GM21737 (cell line): ENCODE data around the gene WDR74.
A peak's percentile ranks its signal among the peaks of the same experiment; 100 is the strongest.
"Not testable (repeated sequence)": the region's sequence is repeated elsewhere in the genome, so short reads cannot be mapped to it uniquely, and the experiment has no call there.

ENCODE experiments used
- ATAC-seq: cut with Tn5 transposase; IDR thresholded peaks from one replicate; pipeline ENCODE4 v1.9.1; 2021; ENCODE audit warnings: mild to moderate bottlenecking, moderate library complexity; ENCODE audit not compliant: unreplicated experiment

The WDR74 gene

DNA sequence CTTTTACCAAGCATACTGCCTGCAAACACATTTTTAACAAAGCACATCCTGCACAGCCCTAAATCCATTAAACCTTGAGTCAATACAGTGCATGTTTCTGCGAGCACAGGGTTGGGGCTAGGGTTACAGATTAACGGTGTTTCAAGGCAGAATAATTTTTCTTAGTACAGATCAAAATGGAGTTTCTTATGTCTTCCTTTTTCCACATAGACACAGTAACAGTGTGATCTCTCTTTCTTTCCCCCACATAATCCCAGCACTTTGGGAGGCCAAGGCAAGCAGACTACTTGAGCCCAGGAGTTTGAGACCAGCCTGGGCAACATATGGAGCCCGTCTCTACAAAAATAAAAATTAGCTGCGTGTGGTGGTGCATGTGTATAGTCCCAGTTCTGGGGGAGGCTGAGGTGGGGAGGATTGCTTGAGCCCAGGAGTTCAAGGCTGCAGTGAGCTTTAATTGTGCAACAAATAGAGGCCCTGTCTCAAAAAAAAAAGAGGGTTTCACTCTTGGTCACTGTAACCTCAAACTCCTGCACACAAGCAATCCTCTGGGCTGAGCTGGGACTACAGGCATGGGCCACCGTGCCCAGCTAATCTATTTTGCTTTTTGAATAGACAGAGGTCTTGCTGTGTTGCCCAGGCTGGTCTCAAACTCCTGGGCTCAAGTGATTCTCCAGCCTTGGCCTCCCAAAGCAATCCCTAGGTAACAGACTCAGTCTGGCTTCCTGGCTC is 21.6 kb upstream of the WDR74 start:
- no peak for ATAC-seq

- ATAC-seq = not testable (repeated sequence)
Measured at GRCh38 chr11:62859281-62859703, 19.9 kb upstream of the WDR74 start.

DNA sequence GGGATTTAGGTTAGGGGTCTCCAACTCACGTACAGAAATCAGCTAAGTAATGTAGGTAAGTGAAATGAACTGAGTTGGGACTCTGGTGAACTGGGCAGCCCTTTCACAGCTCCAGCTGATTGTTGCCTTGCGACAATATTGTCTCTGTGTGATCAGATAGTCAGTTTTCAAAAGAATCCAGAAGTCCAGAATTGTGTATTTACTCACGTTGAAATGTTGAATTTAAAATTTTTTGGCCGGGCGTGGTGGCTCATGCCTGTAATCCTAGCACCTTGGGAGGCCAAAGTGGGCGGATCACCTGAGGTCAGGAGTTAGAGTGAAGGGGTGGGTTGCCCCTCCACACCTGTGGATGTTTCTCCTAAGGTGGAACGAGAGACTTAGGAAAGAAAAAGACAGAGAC is 18.8 kb upstream of the WDR74 start:
- ATAC-seq = no peak

- ATAC-seq = no peak
Measured at GRCh38 chr11:62857541-62857982, 18.2 kb upstream of the WDR74 start.

DNA sequence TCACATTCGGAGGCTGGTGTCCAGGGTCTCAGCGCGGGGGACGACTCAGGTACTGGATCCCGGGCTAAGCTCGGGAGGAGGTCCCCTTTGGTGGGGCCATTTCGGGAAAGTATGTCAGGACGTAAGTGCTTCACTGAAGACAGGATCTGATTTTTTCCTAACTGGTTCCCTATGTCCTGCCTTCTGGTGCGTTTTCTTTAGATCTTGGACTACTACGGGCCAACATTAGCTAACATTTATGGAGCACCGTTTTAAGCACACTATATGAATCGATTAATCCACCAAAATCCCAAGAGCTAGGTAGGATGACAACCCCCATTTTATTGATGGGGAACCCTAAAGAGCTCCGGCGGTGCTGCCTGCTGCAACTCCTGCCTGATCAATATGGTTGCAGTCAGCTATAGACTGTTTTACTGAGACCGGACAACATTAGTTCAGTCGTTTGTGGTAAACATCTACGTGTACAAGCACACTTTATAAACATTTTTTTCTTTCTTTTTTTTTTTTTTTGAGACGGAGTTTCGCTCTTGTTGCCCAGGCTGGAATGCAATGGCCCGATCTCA is 17.0 kb upstream of the WDR74 start:
- ATAC-seq = peak; percentile 5

- ATAC-seq = peak; percentile 86
Measured at GRCh38 chr11:62855571-62856332, 16.4 kb upstream of the WDR74 start.

DNA sequence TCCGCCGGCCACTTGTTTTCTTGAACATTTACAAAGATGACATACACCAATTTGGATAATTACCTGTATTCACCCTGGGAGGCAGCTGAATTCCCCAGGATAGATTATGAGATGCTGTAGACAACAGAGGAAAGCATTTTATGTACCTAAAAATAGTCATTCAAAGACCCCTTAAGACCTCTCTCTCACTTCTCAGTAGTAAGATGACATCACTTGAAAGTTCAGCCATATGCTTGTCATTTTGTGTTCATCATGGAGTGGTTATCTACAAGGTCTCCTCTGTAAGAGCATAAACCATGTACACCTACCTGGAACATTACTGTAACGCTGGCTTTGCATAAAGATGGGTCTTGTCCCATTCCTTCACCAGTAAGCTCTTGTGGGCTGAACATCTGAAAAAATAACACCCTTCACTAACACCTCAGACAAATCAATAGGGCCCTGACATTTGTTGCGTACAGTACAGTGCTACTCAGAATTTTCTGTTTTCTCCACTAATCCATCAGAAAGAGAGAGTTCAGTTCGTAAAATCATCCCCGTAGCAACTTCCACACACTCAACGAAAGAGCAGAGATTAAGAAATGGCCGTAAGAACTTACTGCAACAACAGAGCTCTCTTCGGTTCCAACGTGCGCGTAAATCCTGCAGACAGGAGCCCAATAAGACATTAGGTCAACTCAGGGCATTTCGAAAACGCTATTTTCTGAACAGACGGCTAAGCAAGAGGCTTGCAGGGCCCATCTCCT is 15.6 kb upstream of the WDR74 start:
- no peak for ATAC-seq

DNA sequence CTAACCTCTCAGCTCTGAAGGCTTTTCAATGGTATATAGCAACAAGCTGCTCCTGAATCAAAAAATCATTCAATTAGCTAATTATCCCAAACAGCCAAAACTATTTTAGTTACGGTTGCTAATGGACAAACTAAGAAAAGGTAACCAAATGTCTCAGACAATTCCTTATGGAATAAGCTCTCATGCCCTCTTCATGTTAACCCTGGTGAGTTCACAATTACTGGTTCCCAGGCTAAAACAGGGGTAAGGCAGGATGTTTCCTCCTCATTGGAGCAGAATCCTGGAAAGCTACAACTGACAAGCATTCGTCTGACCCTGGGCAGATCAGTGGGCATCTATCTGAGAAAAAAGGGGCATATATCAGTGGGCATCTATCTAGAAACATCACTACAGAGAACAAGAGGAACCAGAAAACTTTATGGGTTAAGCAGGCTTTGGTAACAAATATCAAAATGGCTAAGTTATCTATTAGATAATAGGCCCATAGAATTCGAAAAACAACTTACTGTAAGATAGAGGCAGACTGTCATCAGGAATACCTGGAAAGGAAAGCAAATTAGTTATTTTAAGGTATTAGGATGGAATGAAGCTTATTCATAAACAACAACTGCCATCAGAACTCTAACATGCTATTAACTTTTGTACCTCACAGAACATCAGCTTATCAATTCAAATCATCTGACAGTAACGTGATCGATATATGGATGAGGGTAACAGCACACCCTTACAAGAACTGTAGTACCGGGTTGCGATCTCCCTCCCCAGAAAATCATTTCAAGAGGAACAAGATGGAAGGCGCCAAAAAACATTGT is 14.8 kb upstream of the WDR74 start:
- no peak for ATAC-seq

- no peak for ATAC-seq
Measured at GRCh38 chr11:62853279-62853965, 14.0 kb upstream of the WDR74 start.

DNA sequence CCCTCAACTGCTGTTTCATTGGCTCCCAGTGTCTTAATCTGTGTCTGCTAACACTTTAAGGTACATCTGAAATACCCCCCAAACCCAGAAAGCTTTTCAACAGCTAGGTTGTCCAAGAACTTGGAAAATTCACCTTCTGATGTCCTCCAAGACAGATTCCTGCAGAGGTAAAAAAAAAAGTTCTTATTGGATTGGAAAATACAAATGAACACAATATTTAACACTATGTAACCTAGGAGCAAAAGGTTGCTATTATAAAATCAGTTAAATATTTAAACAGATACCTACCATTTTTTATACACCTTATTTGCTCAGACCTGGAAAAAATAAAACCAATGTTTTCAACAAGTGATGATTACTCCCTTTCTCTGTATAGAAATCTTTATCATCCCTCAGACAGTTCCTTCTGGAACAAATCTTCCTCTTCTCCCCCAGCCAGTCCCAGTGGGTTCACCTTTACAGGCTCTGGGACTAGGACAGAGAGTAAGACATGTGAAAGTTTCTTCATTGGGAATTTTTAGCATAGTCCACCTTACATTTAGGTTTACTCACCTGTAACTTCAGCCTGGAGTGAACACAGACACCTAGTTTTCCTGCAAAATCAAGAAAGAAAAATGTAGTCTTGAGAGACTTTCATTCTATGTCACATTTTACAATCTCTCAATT is 13.3 kb upstream of the WDR74 start:
- no peak for ATAC-seq

DNA sequence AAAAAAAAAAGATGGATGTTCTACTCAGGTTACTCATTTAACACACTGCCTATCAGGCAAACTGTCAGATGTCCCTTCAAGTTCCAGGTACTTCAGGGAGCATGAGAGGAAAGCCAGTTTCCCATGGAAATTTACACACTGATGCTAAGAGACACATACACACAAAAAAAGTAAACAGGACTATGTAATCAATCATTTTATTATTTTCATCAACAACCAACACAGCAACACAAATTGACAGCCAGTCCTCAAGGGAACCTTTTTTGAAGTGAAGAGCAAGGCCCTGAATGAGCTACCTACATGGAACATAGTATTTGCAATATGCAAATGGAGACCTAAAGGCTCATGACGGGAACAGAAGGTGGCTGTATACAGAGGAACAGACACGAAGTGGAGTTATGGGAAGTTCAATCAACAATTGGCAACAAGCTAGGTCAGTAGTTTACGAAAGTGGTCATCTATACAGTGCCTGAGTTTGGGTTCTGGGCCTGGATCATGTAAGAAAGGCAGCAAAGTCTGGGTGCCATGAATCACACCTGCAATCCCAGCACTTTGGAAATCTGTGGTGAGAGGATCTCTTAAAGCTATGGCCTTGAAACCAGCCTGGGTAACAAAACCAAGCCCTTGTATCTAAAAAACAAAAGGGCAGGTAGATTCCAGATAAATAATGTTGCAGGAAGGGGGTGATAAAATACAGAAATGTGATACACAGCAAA is 12.6 kb upstream of the WDR74 start:
- no peak for ATAC-seq

GRCh38 chr11:62850911-62851806 is 11.8 kb upstream of the WDR74 start:
- no peak for ATAC-seq

DNA sequence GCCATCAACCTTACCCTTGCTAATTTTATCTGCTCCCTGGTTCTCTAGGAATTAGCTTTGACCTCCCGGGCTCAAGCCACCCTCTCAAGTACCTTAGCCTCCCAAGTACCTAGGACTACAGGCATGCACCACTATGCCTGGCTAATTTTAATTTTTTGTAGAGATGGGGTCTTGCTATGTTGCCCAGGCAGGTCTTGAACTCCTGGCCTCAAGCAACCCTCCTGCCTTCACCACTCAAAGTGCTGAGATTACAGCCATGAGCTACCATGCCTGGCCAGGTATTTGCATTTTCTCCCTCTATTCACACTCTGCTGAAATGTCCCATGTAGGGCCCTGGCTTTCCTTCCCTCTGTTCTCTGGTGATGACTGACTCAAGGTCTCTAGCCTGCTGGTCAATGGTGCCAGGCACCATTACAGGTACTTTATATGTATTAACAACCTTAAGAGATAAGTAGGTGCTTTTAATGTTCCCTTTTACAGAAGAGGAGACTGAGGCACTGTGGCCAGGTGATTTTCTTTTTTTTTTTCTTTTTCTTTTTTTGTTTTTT is 8.5 kb upstream of the WDR74 start:
- no peak for ATAC-seq

- ATAC-seq = no peak
Measured at GRCh38 chr11:62846177-62846576, 6.8 kb upstream of the WDR74 start.

- ATAC-seq = no peak
Measured at GRCh38 chr11:62844154-62844553, 4.8 kb upstream of the WDR74 start.

- no peak for ATAC-seq
Measured at GRCh38 chr11:62843466-62843865, 4.1 kb upstream of the WDR74 start.

GRCh38 chr11:62842891-62843290 is 3.5 kb upstream of the WDR74 start:
- not testable (repeated sequence) for ATAC-seq
